GM18498 (cell line): ENCODE measurements around the gene AIPL1.
A peak's percentile ranks its signal among the peaks of the same experiment; 100 is the strongest.

Experiments
- ATAC-seq: cut with Tn5 transposase; IDR thresholded peaks from one replicate; pipeline ENCODE4 v1.9.1; 2021; ENCODE audit warnings: mild to moderate bottlenecking, moderate library complexity; ENCODE audit not compliant: unreplicated experiment

The AIPL1 gene

GRCh38 chr17:6423931-6424330, 11.0 kb downstream of the AIPL1 start:
- ATAC-seq = no peak

- ATAC-seq = no peak
Observed at GRCh38 chr17:6422654-6423241, 12.2 kb downstream of the AIPL1 start.

GRCh38 chr17:6421700-6422604, 13.0 kb downstream of the AIPL1 start:
- ATAC-seq = peak; percentile 46

- ATAC-seq = no peak
Observed at GRCh38 chr17:6420173-6420641, 14.7 kb downstream of the AIPL1 start.

GRCh38 chr17:6415616-6416015, 19.3 kb downstream of the AIPL1 start:
- ATAC-seq = no peak

GRCh38 chr17:6413065-6413464, 21.9 kb downstream of the AIPL1 start:
- no peak for ATAC-seq

- no peak for ATAC-seq
Observed at GRCh38 chr17:6408735-6409134, 26.2 kb downstream of the AIPL1 start.

- ATAC-seq = no peak
Observed at GRCh38 chr17:6408276-6408675, 26.6 kb downstream of the AIPL1 start.

GRCh38 chr17:6402258-6402657, 32.7 kb downstream of the AIPL1 start:
- ATAC-seq = no peak

GRCh38 chr17:6398955-6399354, 36.0 kb downstream of the AIPL1 start:
- no peak for ATAC-seq

- ATAC-seq = no peak
Observed at GRCh38 chr17:6394055-6394606, 40.8 kb downstream of the AIPL1 start.

GRCh38 chr17:6393351-6393952, 41.5 kb downstream of the AIPL1 start:
- ATAC-seq = no peak

- no peak for ATAC-seq
Observed at GRCh38 chr17:6392609-6393350, 42.1 kb downstream of the AIPL1 start.

- ATAC-seq = no peak
Observed at GRCh38 chr17:6388416-6388815, 46.5 kb downstream of the AIPL1 start.

- ATAC-seq = no peak
Observed at GRCh38 chr17:6387858-6388257, 47.1 kb downstream of the AIPL1 start.

- ATAC-seq = no peak
Observed at GRCh38 chr17:6387442-6387841, 47.5 kb downstream of the AIPL1 start.

GRCh38 chr17:6386041-6386630, 48.8 kb downstream of the AIPL1 start:
- ATAC-seq = no peak

GRCh38 chr17:6384481-6384880, 50.4 kb downstream of the AIPL1 start:
- no peak for ATAC-seq

- no peak for ATAC-seq
Observed at GRCh38 chr17:6381526-6382465, 53.1 kb downstream of the AIPL1 start.
